HepG2 (cell line): ENCODE measurements around the gene EDC3. TPM values are rescaled to one million over a fixed set of nuclear protein-coding genes. Genes with fewer than 3 reads are reported as not detected.
A peak's percentile ranks its signal among the peaks of the same experiment; 100 is the strongest.

Experiments
- ATAC-seq: fragments of 200-7000 bp; cut with Tn5 transposase; 3 replicates; pipeline ENCODE4 v1.9.1; 2020; ENCODE audit warnings: mild to moderate bottlenecking, moderate library complexity
- BruUV-seq: library from RNA; stranded (reverse); fragments of 400-500 nt; replicated peaks from 2 replicates; lab custom pipeline; 2021; lab: Mats Ljungman, UMichigan
- CTCF ChIA-PET: fragments of 300-600 bp; formaldehyde crosslinking; extraction: SDS; loops from one replicate; lab custom pipeline; 2021; ENCODE audit warnings: low total read pairs, inconsistent platforms, low intra/inter-chr PET ratio; lab: Yijun Ruan, JAX
- POLR2A ChIA-PET: fragments of 350-600 bp; sonication (Branson Sonifier 250); formaldehyde crosslinking; loops from one replicate; lab custom pipeline; 2020; ENCODE audit warnings: antibody characterized with exemption, inconsistent platforms; lab: Yijun Ruan, JAX
- DNase-seq: peaks from one replicate; pipeline ENCODE4 v3.0.0-alpha.2; 2015; ENCODE audit warnings: low spot score
- FAIRE-seq: peaks from 3 replicates; lab custom pipeline; 2011; peaks lifted over from hg19 to GRCh38; lab: Jason Lieb, UNC
- H2AFZ ChIP-seq: one replicate; pipeline ENCODE4 v1.6.1; 2011; ENCODE audit warnings: low read length, inconsistent platforms
- H3K27ac ChIP-seq: fragments of 300-600 bp; 3 replicates; pipeline ENCODE4 v1.8.0; 2011; ENCODE audit warnings: mixed run types, mild to moderate bottlenecking, mixed read lengths, low read length, inconsistent platforms; ENCODE audit not compliant: insufficient read depth; ENCODE audit errors: extremely low read length
- H3K27me3 ChIP-seq, 2 experiments: fragments of 200-600 bp in 1 of 2; 2 replicates in 1 of 2; 3 replicates in 1 of 2; pipeline versions ENCODE4 v1.6.0 to v1.8.0; 2011; ENCODE audit warnings: low read length in 2 of 2, mild to moderate bottlenecking in 2 of 2, moderate library complexity in 2 of 2, inconsistent platforms in 1 of 2; ENCODE audit not compliant: insufficient read depth in 2 of 2, control insufficient read depth in 1 of 2
- H3K36me3 ChIP-seq, 2 experiments: fragments of 200-600 bp in 1 of 2; replicated peaks in 1 of 2; 2 replicates in 1 of 2; 3 replicates in 1 of 2; pipeline versions ENCODE4 v1.5.1 to v1.8.0; 2011; ENCODE audit warnings: low read length in 2 of 2, inconsistent platforms in 1 of 2; ENCODE audit not compliant: insufficient read depth in 2 of 2, control insufficient read depth in 1 of 2
- H3K4me1 ChIP-seq: 2 replicates; pipeline ENCODE4 v1.5.1; 2012; ENCODE audit warnings: low read length, inconsistent platforms; ENCODE audit not compliant: insufficient read depth
- H3K4me2 ChIP-seq: 2 replicates; pipeline ENCODE4 v1.6.0; 2011; ENCODE audit warnings: low read depth, low read length, inconsistent platforms
- H3K4me3 ChIP-seq, 3 experiments: fragments of 200-600 bp in 1 of 3; sonication (generic), shearing (Covaris generic) in 1 of 3; replicated peaks in 1 of 3; 2 replicates each; pipeline ENCODE4 v1.5.1; 2011 to 2016; ENCODE audit warnings: low read length in 3 of 3, inconsistent platforms in 2 of 3, low read depth in 2 of 3, mild to moderate bottlenecking in 2 of 3, control low read depth in 1 of 3, mixed read lengths in 1 of 3; ENCODE audit not compliant: insufficient read depth in 1 of 3
- H3K79me2 ChIP-seq: one replicate; pipeline ENCODE4 v1.6.1; 2011; ENCODE audit warnings: low read length, inconsistent platforms; ENCODE audit not compliant: insufficient read depth
- H3K9ac ChIP-seq: 2 replicates; pipeline ENCODE4 v1.6.0; 2011; ENCODE audit warnings: mild to moderate bottlenecking, low read depth, low read length, inconsistent platforms; ENCODE audit not compliant: insufficient read depth
- H3K9me3 ChIP-seq: 2 replicates; pipeline ENCODE4 v1.5.1; 2012; ENCODE audit warnings: mild to moderate bottlenecking, low read length
- H4K20me1 ChIP-seq: 2 replicates; pipeline ENCODE4 v1.6.0; 2011; ENCODE audit warnings: inconsistent platforms, mild to moderate bottlenecking, low read length, moderate library complexity; ENCODE audit not compliant: insufficient read depth
- EED ChIP-seq: sonication (generic); formaldehyde crosslinking; IDR thresholded peaks from 2 replicates; pipeline ENCODE4 v1.5.0; 2020; ENCODE audit warnings: mild to moderate bottlenecking, missing genetic modification reagents
- PHF5A ChIP-seq: IDR thresholded peaks from one replicate; pipeline ENCODE4 v1.6.1; 2018; ENCODE audit warnings: low read depth, missing genetic modification reagents; ENCODE audit not compliant: unreplicated experiment
- SRSF9 ChIP-seq: fragments of 200-400 bp; formaldehyde crosslinking; IDR thresholded peaks from 2 replicates; pipeline ENCODE4 v1.6.1; 2018; ENCODE audit warnings: borderline replicate concordance, mild to moderate bottlenecking, low read depth, low read length; ENCODE audit not compliant: insufficient read depth, poor library complexity, severe bottlenecking
- ZBTB21 ChIP-seq: sonication (generic); formaldehyde crosslinking; IDR thresholded peaks from 2 replicates; pipeline ENCODE4 v1.4.0; 2020; ENCODE audit warnings: missing genetic modification reagents
- ZNF275 ChIP-seq: sonication (generic); formaldehyde crosslinking; IDR thresholded peaks from 2 replicates; pipeline ENCODE4 v1.8.0; 2022; ENCODE audit warnings: missing genetic modification reagents, mild to moderate bottlenecking, inconsistent platforms, borderline replicate concordance
- ZNF501 ChIP-seq: sonication (generic); formaldehyde crosslinking; IDR thresholded peaks from 2 replicates; pipeline ENCODE4 v1.5.1; 2020; ENCODE audit warnings: mild to moderate bottlenecking, moderate library complexity, missing genetic modification reagents
- ZNF577 ChIP-seq: sonication (generic); formaldehyde crosslinking; IDR thresholded peaks from 2 replicates; pipeline ENCODE4 v1.4.0; 2020; ENCODE audit warnings: mild to moderate bottlenecking, low read depth, missing genetic modification reagents, borderline replicate concordance
- ZNF883 ChIP-seq: sonication (generic); formaldehyde crosslinking; IDR thresholded peaks from 2 replicates; pipeline ENCODE4 v1.5.1; 2020; ENCODE audit warnings: mild to moderate bottlenecking, missing genetic modification reagents; ENCODE audit errors: not compliant biosample characterization
- WGBS: methylation state at CpG from one replicate; pipeline ENCODE4 v1.1.6; 2017; ENCODE audit warnings: low lambda C conversion rate; 5-methylcytosine and 5-hydroxymethylcytosine counted together
- in situ Hi-C: cut with HindIII; loops from 2 replicates; pipeline ENCODE4 v1.10.0; 2017; ENCODE audit warnings: low pct_unique_long_range_greater_than_20kb; ENCODE audit not compliant: extremely low pct_ligation_motif_present
- intact Hi-C: fragments of 100-400 bp; cut with micrococcal nuclease; formaldehyde crosslinking; loops from one replicate; pipeline ENCODE4 v1.10.0; 2022; ENCODE audit not compliant: unreplicated experiment
- polyA plus RNA-seq, 8 experiments: library from polyadenylated mRNA; depleted of rRNA in 3 of 8; stranded (reverse) in 7 of 8; unstranded in 1 of 8; fragments of >200 nt; fragmentation: Illumina TruSeq in 4 of 8; extraction: Trizol in 4 of 8; gene quantifications; 2 replicates each; pipeline versions ENCODE4 v1.2.1 to v1.2.3, GENCODE V29; 2011 to 2016; ENCODE audit warnings: low read depth in 4 of 8, missing spikeins in 1 of 8, mixed read lengths in 1 of 8; ENCODE audit not compliant: insufficient read depth in 1 of 8
- total RNA-seq, 5 experiments: library from RNA; depleted of rRNA; stranded (reverse); fragments of >200 nt; fragmentation: Illumina TruSeq; extraction: Trizol; gene quantifications; 2 replicates each; pipeline ENCODE4 v1.2.3, GENCODE V29; 2016; ENCODE audit warnings: low read depth in 1 of 5
- TF ChIP-seq, protein P1 (sequence below): sonication (generic); formaldehyde crosslinking; IDR thresholded peaks from 2 replicates; pipeline ENCODE4 v1.4.0; 2020; ENCODE audit warnings: missing genetic modification reagents

Gene EDC3
- total and polyA plus RNA-seq, 2 of the 13 experiments (the other 11 are each of a cell fraction or from before 2014, with no cell fraction given) = 17.4 to 32.0 TPM

- peaks cover 20% of the 10 kb centered on the region for H4K20me1 ChIP-seq
- peaks cover 26% of the 10 kb centered on the region for H3K79me2 ChIP-seq
- TF ChIP-seq ZNF883 = peak; percentile 37
- TF ChIP-seq, protein P1, sequence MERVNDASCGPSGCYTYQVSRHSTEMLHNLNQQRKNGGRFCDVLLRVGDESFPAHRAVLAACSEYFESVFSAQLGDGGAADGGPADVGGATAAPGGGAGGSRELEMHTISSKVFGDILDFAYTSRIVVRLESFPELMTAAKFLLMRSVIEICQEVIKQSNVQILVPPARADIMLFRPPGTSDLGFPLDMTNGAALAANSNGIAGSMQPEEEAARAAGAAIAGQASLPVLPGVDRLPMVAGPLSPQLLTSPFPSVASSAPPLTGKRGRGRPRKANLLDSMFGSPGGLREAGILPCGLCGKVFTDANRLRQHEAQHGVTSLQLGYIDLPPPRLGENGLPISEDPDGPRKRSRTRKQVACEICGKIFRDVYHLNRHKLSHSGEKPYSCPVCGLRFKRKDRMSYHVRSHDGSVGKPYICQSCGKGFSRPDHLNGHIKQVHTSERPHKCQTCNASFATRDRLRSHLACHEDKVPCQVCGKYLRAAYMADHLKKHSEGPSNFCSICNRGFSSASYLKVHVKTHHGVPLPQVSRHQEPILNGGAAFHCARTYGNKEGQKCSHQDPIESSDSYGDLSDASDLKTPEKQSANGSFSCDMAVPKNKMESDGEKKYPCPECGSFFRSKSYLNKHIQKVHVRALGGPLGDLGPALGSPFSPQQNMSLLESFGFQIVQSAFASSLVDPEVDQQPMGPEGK (CRISPR knock-in tag) = no peak
- 0 out of 2 replicates have a peak, but pooled peaks have one; percentile 37 for TF ChIP-seq EED (CRISPR knock-in tag)
- DNase-seq (no peak), FAIRE-seq (no peak), ATAC-seq (no peak)
- no peak overlapping the region for H3K9ac ChIP-seq
- peaks cover 27% of the 10 kb centered on the region for H3K4me1 ChIP-seq
- H3K36me3 ChIP-seq = no peaks in the 10 kb centered on the region
- intact Hi-C loops = no loop called here
- BruUV-seq = no TSS peak
- 0 out of 6 replicates have a peak overlapping the region, but pooled peaks of 1 of the 3 experiments have one; percentile 100 for H3K4me3 ChIP-seq
- H3K9me3 ChIP-seq = no peaks in the 10 kb centered on the region
- peak overlapping the region; percentile 85 for H3K4me2 ChIP-seq
- ChIA-PET POLR2A (interaction anchor here (0.8 to 6.9 kb wide), 5 partner anchors 10 to 225 kb away, joined by 3 to 52 read pairs (median 6); partner anchors contain the start of gene ARID3B), CTCF (no interaction called here)
- WGBS = 61% methylated on average over 2 of the region's 6 CpGs
- H3K27ac ChIP-seq = no peak overlapping the region
- in situ Hi-C loops = no loop called here
- H2AFZ ChIP-seq = no peak overlapping the region
- H3K27me3 ChIP-seq = peaks cover 4 to 44% of the 10 kb centered on the region in 2 experiments; a peak in 4 of 5 replicates
These were observed 82.5 kb downstream of the EDC3 start for GRCh38 chr15:74613089-74613952.

GRCh38 chr15:74612677-74613076, 83.1 kb downstream of the EDC3 start:
- FAIRE-seq (no peak), DNase-seq (no peak), ATAC-seq (no peak)
- peaks cover 14% of the 10 kb centered on the region for H4K20me1 ChIP-seq
- H3K4me3 ChIP-seq = no peak overlapping the region
- no TSS peak for BruUV-seq
- WGBS = 0% methylated on average over 2 of the region's 2 CpGs
- H3K9ac ChIP-seq = no peak overlapping the region
- H3K27ac ChIP-seq = no peak overlapping the region
- in situ Hi-C loops (no loop called here), intact Hi-C loops (no loop called here)
- no peak overlapping the region for H3K4me2 ChIP-seq
- no peak overlapping the region for H2AFZ ChIP-seq
- H3K36me3 ChIP-seq = no peaks in the 10 kb centered on the region
- H3K4me1 ChIP-seq = peaks cover 21% of the 10 kb centered on the region
- peaks cover 20% of the 10 kb centered on the region for H3K79me2 ChIP-seq
- TF ChIP-seq ZNF501 (CRISPR knock-in tag) (no peak), ZNF275 (CRISPR knock-in tag) (no peak), SRSF9 (no peak), ZBTB21 (no peak), ZNF577 (CRISPR knock-in tag) (no peak), PHF5A (CRISPR knock-in tag) (no peak)
- H3K9me3 ChIP-seq = no peaks in the 10 kb centered on the region
- POLR2A ChIA-PET = interaction anchor here (1.3 to 6.9 kb wide), 4 partner anchors 9 to 224 kb away, joined by 3 to 52 read pairs (median 12); partner anchors contain the start of gene ARID3B
- CTCF ChIA-PET = no interaction called here
- H3K27me3 ChIP-seq = peaks cover 7 to 50% of the 10 kb centered on the region in 2 experiments
